Activated naive CD8-positive, alpha-beta T cell treated with anti-CD3 and anti-CD28 coated beads for 36 hours (primary cell): ENCODE measurements around the gene DENND4A. TPM values are rescaled to one million over a fixed set of nuclear protein-coding genes. Genes with fewer than 3 reads are reported as not detected.
"Not testable (repeated sequence)": the region's sequence is repeated elsewhere in the genome, so short reads cannot be mapped to it uniquely, and the experiment has no call there.

Experiments
- DNase-seq: peaks from one replicate; pipeline ENCODE4 v3.0.0; 2021
- H3K27ac Mint-ChIP-seq: one replicate; pipeline ENCODE4 v1.8.0; 2022; ENCODE audit warnings: mild to moderate bottlenecking, moderate library complexity, mixed read lengths
- H3K27me3 Mint-ChIP-seq: one replicate; pipeline ENCODE4 v1.8.0; 2022; ENCODE audit warnings: mild to moderate bottlenecking, mixed read lengths
- H3K36me3 Mint-ChIP-seq: one replicate; pipeline ENCODE4 v1.8.0; 2021; ENCODE audit warnings: mild to moderate bottlenecking, mixed read lengths
- H3K4me1 Mint-ChIP-seq: one replicate; pipeline ENCODE4 v1.8.0; 2021; ENCODE audit warnings: mixed read lengths
- H3K4me3 Mint-ChIP-seq: one replicate; pipeline ENCODE4 v1.8.0; 2022; ENCODE audit warnings: mild to moderate bottlenecking, moderate library complexity, mixed read lengths
- H3K9me3 Mint-ChIP-seq: one replicate; pipeline ENCODE4 v1.8.0; 2022; ENCODE audit warnings: mixed read lengths
- total RNA-seq, 2 experiments: library from RNA; stranded (reverse); gene quantifications; one replicate each; pipeline ENCODE4 v1.2.3, GENCODE V29; 2021

DENND4A gene
- total RNA-seq, 2 experiments from 2014 or later: 47.6 to 52.2 TPM

DNA sequence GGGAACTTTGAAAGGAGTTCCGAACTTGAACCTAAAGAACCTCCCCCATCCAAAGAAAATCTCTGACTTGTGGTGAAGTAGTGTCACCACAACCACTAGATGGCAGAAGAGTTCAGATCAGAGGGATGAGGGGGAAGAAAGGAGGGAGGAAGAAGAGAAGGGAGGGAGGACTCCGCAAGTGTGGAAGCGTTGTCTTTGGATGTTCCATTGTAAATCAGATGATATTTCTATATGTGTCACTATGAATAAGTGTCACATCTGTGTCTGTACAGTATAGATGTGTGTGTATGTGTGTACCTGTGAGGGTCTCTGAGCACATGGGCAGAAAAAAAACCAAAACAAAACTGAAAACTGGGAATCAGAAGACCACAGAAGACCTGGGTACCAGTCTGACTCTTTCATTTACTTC lies 153.4 kb downstream of the DENND4A start:
- Mint-ChIP-seq H3K4me3 (peak overlapping the region; percentile 0), H3K27me3 (no peaks in the 10 kb centered on the region), H3K4me1 (peaks cover 9% of the 10 kb centered on the region), H3K36me3 (no peaks in the 10 kb centered on the region), H3K9me3 (no peaks in the 10 kb centered on the region), H3K27ac (no peak overlapping the region)
- DNase-seq: peak; percentile 19

DNA sequence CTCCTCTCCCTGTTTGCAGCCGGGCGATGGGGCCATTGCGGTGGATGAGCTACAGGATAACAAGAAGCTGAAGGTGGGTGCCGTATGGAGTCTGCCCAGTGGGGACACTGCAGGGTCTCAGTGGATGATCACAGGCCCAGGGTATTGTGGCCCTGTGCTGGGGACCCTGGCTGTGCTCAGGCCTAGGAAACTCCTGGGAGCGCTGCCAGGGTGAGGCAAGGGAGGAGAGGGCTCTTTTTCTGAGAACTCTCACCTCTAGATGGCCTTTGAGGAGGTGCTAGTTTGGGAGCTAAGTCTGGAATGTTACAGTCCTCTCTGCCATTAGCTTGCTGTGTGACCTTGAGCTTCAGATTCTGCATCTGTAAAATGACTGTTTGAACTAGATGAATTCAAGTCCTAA lies 154.0 kb downstream of the DENND4A start:
- DNase-seq: no peak
- H3K4me3 Mint-ChIP-seq: no peak overlapping the region
- H3K9me3 Mint-ChIP-seq: no peaks in the 10 kb centered on the region
- no peak overlapping the region for H3K27ac Mint-ChIP-seq
- no peaks in the 10 kb centered on the region for H3K27me3 Mint-ChIP-seq
- H3K4me1 Mint-ChIP-seq: peaks cover 9% of the 10 kb centered on the region
- H3K36me3 Mint-ChIP-seq: no peaks in the 10 kb centered on the region

DNA sequence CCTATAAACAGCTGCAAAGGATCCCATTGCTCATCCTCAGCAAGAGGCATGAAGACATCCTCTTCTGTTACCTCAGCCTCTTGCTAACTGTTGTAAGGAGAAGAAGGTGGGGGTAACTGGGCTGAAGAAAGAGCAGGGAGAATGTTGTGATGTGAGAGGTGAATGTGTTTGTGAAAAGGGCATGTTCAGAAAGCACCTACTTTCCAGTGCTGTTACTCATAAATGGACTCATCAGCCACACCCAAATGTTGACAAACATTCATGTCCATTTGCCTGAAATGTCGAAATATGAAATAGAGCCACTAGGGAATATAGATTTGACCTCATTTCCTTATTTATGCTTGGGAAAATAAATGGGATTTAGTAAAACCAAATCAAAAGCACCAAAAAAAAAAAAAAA lies 157.7 kb downstream of the DENND4A start:
- no peak for DNase-seq
- Mint-ChIP-seq H3K4me1 (peaks cover 24% of the 10 kb centered on the region), H3K4me3 (no peak overlapping the region), H3K36me3 (no peaks in the 10 kb centered on the region), H3K27ac (no peak overlapping the region), H3K27me3 (no peaks in the 10 kb centered on the region), H3K9me3 (no peaks in the 10 kb centered on the region)

DNA sequence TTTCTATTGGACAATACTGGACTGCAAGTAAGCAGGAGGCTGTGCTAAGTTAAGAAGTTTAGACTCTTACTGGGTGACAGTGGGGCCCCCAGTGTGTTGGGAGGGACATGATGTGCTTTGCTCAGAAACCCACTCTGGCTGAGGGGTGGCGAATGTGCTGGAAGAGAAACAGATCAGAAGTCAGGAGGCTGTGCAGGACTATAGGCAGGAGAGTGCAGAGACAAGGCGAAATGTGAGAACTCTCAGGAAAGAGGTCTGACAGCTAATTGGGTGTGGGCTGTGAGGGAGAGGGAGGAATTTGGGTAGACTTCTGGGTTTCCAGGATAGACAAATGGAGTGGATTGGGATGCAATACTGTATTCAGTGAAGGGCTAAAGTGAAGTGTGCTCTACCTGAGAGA lies 158.3 kb downstream of the DENND4A start:
- no peak overlapping the region for H3K4me3 Mint-ChIP-seq
- peaks cover 20% of the 10 kb centered on the region for H3K4me1 Mint-ChIP-seq
- no peaks in the 10 kb centered on the region for H3K9me3 Mint-ChIP-seq
- no peak for DNase-seq
- no peaks in the 10 kb centered on the region for H3K27me3 Mint-ChIP-seq
- peak overlapping the region; percentile 23 for H3K27ac Mint-ChIP-seq
- H3K36me3 Mint-ChIP-seq: no peaks in the 10 kb centered on the region

DNA sequence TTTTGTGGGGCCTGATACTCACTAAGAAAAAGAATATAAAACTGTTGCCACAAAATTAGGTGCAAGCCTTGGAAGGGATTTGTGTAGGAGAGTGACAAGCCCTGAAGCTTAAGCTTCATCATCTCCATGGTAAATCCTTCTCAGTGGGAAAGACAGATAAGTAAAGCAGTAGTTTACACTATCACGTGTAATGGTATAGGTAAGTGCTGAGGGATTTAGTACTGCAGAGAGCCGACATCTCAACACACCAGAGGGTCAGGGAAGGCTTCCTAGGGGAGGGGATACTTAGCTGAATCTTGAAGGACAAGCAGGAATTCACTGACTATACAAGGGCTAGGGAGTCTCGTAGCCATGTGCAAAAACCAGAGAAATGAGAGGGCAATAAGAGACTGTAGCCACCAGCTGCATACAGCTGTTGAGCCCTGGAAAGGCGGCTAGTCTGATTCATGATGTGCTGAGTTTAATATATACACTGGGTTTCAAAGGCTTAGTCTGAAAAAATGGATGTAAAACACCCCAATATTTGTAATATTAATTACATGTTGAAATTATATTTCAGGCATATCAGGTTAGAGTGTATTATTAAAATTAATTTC lies 159.2 kb downstream of the DENND4A start:
- no peaks in the 10 kb centered on the region for H3K36me3 Mint-ChIP-seq
- no peaks in the 10 kb centered on the region for H3K27me3 Mint-ChIP-seq
- peaks cover 14% of the 10 kb centered on the region for H3K4me1 Mint-ChIP-seq
- no peak for DNase-seq
- no peak overlapping the region for H3K4me3 Mint-ChIP-seq
- H3K9me3 Mint-ChIP-seq: no peaks in the 10 kb centered on the region
- H3K27ac Mint-ChIP-seq: no peak overlapping the region

DNA sequence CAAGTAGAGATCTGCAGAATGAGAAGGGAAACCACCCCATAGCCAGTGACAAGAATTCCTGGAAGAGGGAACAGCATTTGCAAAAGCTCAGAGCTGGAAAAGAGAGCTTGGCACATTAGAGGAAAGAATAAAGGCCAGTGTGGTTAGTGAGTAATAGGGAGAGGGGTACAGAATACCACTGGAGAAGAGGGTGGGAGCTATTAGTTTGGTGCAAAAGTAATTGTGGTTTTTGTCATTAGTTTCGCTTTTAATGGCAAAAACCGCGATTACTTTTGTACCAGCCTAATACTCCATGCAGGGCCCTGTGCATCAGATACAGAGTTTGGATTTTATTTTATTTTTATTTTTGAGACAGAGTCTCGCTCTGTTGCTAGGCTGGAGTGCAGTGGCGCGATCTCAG lies 160.6 kb downstream of the DENND4A start:
- no peaks in the 10 kb centered on the region for H3K36me3 Mint-ChIP-seq
- H3K27me3 Mint-ChIP-seq: no peaks in the 10 kb centered on the region
- no peak overlapping the region for H3K4me3 Mint-ChIP-seq
- no peak for DNase-seq
- peaks cover 14% of the 10 kb centered on the region for H3K4me1 Mint-ChIP-seq
- H3K27ac Mint-ChIP-seq: no peak overlapping the region
- H3K9me3 Mint-ChIP-seq: no peaks in the 10 kb centered on the region

DNA sequence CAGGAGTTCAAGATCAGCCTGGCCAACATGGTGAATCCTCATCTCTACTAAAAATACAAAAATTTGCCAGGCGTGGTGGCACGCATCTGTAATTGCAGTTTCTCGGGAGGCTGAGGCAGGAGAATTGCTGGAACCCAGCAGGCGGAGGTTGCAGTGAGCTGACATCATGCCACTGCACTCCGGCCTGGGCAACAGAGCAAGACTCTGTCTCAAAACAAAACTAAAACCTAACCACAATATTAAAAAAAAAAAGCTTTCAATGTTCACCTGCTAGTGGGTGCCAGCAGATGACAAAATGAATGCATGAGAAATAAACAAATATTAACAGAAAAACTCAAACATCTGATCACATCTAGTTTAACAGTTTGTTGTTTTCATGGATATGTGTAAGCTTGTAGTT lies 161.3 kb downstream of the DENND4A start:
- H3K27me3 Mint-ChIP-seq: no peaks in the 10 kb centered on the region
- no peak overlapping the region for H3K4me3 Mint-ChIP-seq
- no peaks in the 10 kb centered on the region for H3K36me3 Mint-ChIP-seq
- no peaks in the 10 kb centered on the region for H3K9me3 Mint-ChIP-seq
- DNase-seq: no peak
- no peak overlapping the region for H3K27ac Mint-ChIP-seq
- peaks cover 14% of the 10 kb centered on the region for H3K4me1 Mint-ChIP-seq

DNA sequence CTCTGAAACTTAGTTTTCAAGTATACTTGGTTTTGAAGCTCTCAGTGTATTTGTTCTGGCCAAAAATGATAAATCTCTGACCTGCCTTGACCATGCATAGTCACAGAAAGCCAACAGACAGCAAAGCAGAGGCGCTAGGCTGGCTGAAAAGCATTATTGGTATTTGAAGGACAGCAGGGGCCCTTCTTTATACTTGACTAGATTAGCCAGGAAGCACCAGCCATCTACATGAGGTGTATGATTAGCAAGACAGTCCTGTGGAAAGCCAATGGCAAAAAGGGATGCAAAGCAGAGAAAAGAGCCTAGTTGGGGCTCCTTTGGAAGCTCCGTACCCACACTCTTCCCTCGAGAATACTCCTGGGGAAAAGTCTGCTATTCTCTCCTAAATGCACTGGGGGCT lies 162.5 kb downstream of the DENND4A start:
- Mint-ChIP-seq H3K36me3 (peaks cover 5% of the 10 kb centered on the region), H3K27me3 (no peaks in the 10 kb centered on the region), H3K4me3 (no peak overlapping the region), H3K4me1 (peaks cover 14% of the 10 kb centered on the region), H3K27ac (no peak overlapping the region), H3K9me3 (no peaks in the 10 kb centered on the region)
- no peak for DNase-seq

DNA sequence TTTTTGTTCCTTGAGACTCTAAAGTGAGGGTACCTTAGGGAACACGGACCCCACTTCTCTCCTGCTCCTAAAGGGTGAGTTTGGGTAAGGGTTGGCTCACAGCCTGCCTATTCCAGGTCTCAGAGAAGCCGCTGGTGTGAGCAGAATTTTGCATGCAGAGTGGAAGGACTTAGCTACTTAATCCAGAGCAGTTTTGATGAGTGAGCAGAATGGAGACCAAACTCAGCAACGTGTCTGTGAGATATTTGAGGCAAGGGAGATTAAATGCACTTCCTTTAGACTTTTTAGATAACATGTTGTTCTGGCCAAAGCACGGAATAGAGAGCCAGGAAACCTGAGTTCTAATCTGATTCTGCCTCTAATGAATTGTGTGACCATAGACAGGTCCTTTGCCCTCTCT lies 165.2 kb downstream of the DENND4A start:
- H3K27me3 Mint-ChIP-seq: no peaks in the 10 kb centered on the region
- no peak for DNase-seq
- peaks cover 5% of the 10 kb centered on the region for H3K36me3 Mint-ChIP-seq
- H3K9me3 Mint-ChIP-seq: no peaks in the 10 kb centered on the region
- no peak overlapping the region for H3K27ac Mint-ChIP-seq
- no peak overlapping the region for H3K4me3 Mint-ChIP-seq
- peaks cover 9% of the 10 kb centered on the region for H3K4me1 Mint-ChIP-seq

DNA sequence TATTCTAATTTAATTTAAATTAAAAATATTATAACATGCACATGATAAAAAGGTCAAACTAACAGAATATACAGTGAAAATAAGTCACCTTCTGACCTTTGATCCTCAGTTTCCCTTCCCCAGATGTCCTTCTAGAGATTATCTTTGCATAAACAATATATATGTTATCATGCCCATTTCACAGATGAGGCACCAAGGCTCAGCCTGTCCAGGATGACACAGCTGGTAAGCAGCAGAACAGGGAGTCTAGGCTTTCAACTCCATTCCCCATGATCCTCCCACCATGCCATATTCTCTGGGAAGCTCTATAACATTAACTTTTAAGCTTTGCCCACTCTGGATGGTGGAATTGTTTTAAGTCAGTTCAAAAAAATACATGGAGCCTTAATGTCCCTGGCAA lies 169.0 kb downstream of the DENND4A start:
- Mint-ChIP-seq H3K27me3 (no peaks in the 10 kb centered on the region), H3K36me3 (peaks cover 5% of the 10 kb centered on the region), H3K9me3 (no peaks in the 10 kb centered on the region), H3K27ac (no peak overlapping the region), H3K4me1 (peaks cover 4% of the 10 kb centered on the region), H3K4me3 (no peak overlapping the region)
- no peak for DNase-seq

DNA sequence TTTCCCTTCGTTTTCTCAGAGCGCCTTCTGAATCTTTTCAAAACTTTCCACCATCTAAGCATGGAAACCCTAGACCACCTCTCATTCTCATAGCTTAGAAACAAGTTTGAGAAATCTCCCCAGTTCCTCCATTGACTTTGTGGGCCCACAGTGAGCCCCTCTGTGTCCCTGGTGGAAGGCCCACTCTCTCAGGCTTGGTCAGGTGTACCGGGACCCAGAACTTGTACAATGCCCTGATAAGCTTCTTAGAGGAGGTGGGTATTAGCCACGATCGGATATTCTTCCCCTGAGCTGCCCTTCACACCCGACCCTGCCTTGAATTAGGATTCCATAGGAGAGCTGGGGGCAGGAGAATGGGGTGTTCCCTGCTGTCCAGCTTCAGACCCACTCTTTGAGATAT lies 170.5 kb downstream of the DENND4A start, which contains the start of gene SLC24A1:
SLC24A1 (plus strand) TSS at position 301 of the 400 bp plus-strand sequence. CDS start 2,143 bp downstream, outside the sequence.
- no peak for DNase-seq
- H3K4me1 Mint-ChIP-seq: peaks cover 4% of the 10 kb centered on the region
- no peaks in the 10 kb centered on the region for H3K27me3 Mint-ChIP-seq
- H3K9me3 Mint-ChIP-seq: no peaks in the 10 kb centered on the region
- H3K27ac Mint-ChIP-seq: no peak within 1 kb of the TSS
- no peak within 1 kb of the TSS for H3K4me3 Mint-ChIP-seq
- peaks cover 5% of the 10 kb centered on the region for H3K36me3 Mint-ChIP-seq

DNA sequence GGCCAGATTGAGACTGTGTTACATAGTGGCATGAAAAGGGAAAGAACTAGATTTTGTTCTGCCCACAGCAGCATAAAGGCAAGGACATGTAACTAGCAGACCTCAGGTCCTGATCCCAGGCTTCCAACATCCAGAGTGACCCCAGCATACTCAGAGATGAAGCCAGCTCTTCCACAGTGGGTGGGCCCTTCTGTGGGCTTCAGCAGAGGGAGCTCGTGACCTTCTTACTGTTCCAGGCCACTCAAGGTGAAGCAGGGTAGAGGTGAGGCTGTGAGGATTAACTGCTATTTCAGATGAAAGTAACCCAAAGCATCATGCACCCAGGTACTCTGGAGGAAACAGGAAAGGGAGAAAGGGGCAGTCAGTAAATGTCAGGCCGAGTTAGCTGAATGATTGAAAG lies 171.3 kb downstream of the DENND4A start:
- Mint-ChIP-seq H3K27me3 (no peaks in the 10 kb centered on the region), H3K4me3 (no peak overlapping the region), H3K9me3 (no peaks in the 10 kb centered on the region), H3K4me1 (peaks cover 4% of the 10 kb centered on the region), H3K27ac (no peak overlapping the region), H3K36me3 (peaks cover 5% of the 10 kb centered on the region)
- no peak for DNase-seq

DNA sequence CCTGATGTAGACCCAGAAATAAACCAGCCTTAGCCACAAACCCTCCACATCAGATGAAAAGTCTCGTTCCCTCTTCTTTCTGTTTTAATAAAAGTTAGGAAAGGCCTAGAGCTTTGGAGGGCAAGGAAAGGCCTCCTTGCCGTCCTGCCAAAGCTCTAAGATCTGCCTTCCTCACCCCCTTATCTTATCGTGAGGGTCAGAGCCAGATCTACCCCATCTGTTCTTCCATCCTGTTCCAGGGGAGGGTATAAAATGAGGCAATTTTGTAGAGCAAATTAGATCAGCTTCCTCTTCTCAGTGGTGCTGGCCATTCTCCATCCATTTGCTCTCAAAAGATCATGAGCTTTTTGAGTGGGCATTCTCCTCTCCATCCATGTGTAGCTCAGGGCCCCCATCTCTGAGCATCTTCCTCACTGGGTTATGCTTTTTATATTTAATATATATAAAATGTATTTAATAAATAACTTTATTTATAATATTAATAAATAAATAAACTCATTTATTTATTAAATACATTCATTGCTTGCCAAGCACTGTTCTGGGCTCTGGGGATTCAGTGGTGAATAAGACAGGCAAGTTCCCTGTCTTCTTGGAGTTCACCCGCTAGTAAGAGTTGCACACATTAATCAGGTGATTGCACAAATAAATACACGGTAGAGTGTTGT lies 172.3 kb downstream of the DENND4A start:
- Mint-ChIP-seq H3K4me1 (peaks cover 4% of the 10 kb centered on the region), H3K27me3 (no peaks in the 10 kb centered on the region), H3K36me3 (no peaks in the 10 kb centered on the region), H3K27ac (no peak overlapping the region), H3K4me3 (no peak overlapping the region), H3K9me3 (no peaks in the 10 kb centered on the region)
- no peak for DNase-seq

DNA sequence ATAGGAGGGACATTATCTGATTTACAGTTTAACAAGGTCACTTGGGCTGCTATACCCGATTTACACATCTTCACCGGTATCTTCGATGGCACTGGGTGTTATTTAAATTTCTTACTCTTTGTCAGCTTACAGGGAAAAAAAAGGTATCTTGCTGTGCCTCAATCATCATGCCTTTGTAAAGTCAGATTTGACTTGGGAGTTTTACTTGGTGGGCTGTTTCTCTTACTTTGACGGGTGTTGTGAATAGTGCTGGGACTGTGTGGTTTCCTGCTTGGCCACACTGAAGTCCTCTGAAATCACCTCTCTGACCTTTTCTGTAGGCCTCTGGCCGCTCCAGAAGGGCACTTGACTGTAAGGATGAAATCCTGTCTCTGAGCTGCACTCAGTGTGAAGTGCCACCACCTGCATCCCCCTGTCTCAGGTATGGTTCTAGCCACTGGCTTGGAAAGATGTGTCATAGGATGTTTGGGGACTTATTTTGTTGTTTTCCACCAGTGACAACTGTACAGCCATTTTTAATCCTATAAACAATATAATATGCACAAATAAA lies 173.5 kb downstream of the DENND4A start:
- Mint-ChIP-seq H3K27me3 (no peaks in the 10 kb centered on the region), H3K27ac (no peak overlapping the region), H3K4me3 (no peak overlapping the region), H3K36me3 (no peaks in the 10 kb centered on the region), H3K9me3 (no peaks in the 10 kb centered on the region), H3K4me1 (peaks cover 4% of the 10 kb centered on the region)
- DNase-seq: no peak

DNA sequence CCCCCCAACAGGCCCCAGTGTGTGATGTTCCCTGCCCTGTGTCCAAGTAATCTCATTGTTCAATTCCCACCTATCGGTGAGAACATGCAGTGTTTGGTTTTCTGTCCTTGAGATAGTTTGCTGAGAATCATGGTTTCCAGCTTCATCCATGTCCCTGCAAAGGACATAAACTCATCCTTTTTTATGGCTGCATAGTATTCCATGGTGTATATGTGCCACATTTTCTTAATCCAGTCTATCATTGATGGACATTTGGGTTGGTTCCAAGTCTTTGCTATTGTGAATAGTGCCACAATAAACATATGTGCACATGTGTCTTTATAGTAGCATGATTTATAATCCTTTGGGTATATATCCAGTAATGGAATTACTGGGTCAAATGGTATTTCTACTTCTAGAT lies 176.2 kb downstream of the DENND4A start:
- not testable (repeated sequence) for H3K4me3 Mint-ChIP-seq, DNase-seq, H3K27me3 Mint-ChIP-seq, H3K9me3 Mint-ChIP-seq, H3K27ac Mint-ChIP-seq, H3K36me3 Mint-ChIP-seq
- H3K4me1 Mint-ChIP-seq: peaks cover 14% of the 10 kb centered on the region
